K562 (cell line): ENCODE data around the gene DVL2. TPM values are rescaled to one million over a fixed set of nuclear protein-coding genes. Genes with fewer than 3 reads are reported as not detected.

ENCODE experiments used
- BACH1 ChIP-seq: fragments of 200-800 bp; sonication (Bioruptor generic); IDR thresholded peaks from 2 replicates; pipeline ENCODE4 v1.6.1; 2016; ENCODE audit warnings: missing genetic modification characterization, missing compliant biosample characterization
- BRD4 ChIP-seq: fragments of 200-600 bp; sonication (generic); IDR thresholded peaks from 2 replicates; pipeline ENCODE4 v1.6.1; 2017; ENCODE audit warnings: inconsistent platforms
- GTF2A2 ChIP-seq: IDR thresholded peaks from 2 replicates; pipeline ENCODE4 v1.6.1; 2016; ENCODE audit warnings: mild to moderate bottlenecking, missing genetic modification characterization, missing compliant biosample characterization
- MEIS2 ChIP-seq: fragments of 450-650 bp; IDR thresholded peaks from 2 replicates; pipeline ENCODE4 v1.6.1; 2014; ENCODE audit warnings: mild to moderate bottlenecking; ENCODE audit not compliant: partially characterized antibody
- NR2C2 ChIP-seq, 2 experiments: fragments of 200-800 bp in 1 of 2; sonication (Bioruptor generic) in 1 of 2; sonication (generic) in 1 of 2; formaldehyde crosslinking in 1 of 2; IDR thresholded peaks; 2 replicates each; pipeline versions ENCODE4 v1.6.1 to v1.8.0; 2016 to 2022; ENCODE audit warnings: mild to moderate bottlenecking in 1 of 2, missing compliant biosample characterization in 1 of 2, missing genetic modification characterization in 1 of 2, missing genetic modification reagents in 1 of 2
- PCBP2 ChIP-seq: fragments of 200-400 bp; formaldehyde crosslinking; IDR thresholded peaks from 2 replicates; pipeline ENCODE4 v1.6.1; 2018; ENCODE audit warnings: low read length, low read depth, mild to moderate bottlenecking, moderate library complexity; ENCODE audit not compliant: poor library complexity, severe bottlenecking
- SMARCA5 ChIP-seq: fragments of 450-650 bp; IDR thresholded peaks from 2 replicates; pipeline ENCODE4 v1.6.1; 2016
- TEAD1 ChIP-seq, 2 experiments: fragments of 450-650 bp in 1 of 2; sonication (generic) in 1 of 2; formaldehyde crosslinking; IDR thresholded peaks; 2 replicates each; pipeline versions ENCODE4 v1.4.0 to v1.8.0; 2020 to 2022; ENCODE audit warnings: mild to moderate bottlenecking in 2 of 2, missing genetic modification reagents in 1 of 2
- ZNF780A ChIP-seq: fragments of 250-450 bp; sonication (Bioruptor Pico); IDR thresholded peaks from 2 replicates; pipeline ENCODE4 v1.5.0; 2021; ENCODE audit warnings: mild to moderate bottlenecking
- polyA plus RNA-seq, 8 experiments: library from polyadenylated mRNA; depleted of rRNA in 4 of 8; stranded (reverse) in 5 of 8; unstranded in 3 of 8; fragments of >200 nt; fragmentation: Nextera tagmentation in 2 of 8; fragmentation: Illumina TruSeq in 1 of 8; extraction: Ambion mirVana in 2 of 8; extraction: Trizol in 1 of 8; gene quantifications; 2 replicates each; pipeline versions ENCODE4 v1.2.1 to v1.2.3, GENCODE V29; 2011 to 2014; ENCODE audit warnings: inconsistent platforms in 1 of 8, missing spikeins in 1 of 8
- total RNA-seq, 7 experiments: library from RNA; depleted of rRNA in 6 of 7; stranded (reverse); fragments of >200 nt in 6 of 7; fragmentation: Illumina TruSeq in 2 of 7; extraction: Trizol in 2 of 7; gene quantifications; 2 replicates each; pipeline versions ENCODE4 v1.2.1 to v1.2.3, GENCODE V29; 2011 to 2021; ENCODE audit warnings: low replicate concordance in 1 of 7
- TF ChIP-seq, protein P1 (sequence below): fragments of 450-650 bp; IDR thresholded peaks from 2 replicates; pipeline ENCODE4 v1.6.1; 2018; ENCODE audit not compliant: partially characterized antibody
- TF ChIP-seq, protein P2 (sequence below): fragments of 250-450 bp; sonication (Bioruptor Pico); IDR thresholded peaks from 2 replicates; pipeline ENCODE4 v1.8.0; 2022; ENCODE audit warnings: inconsistent platforms
- TF ChIP-seq, protein P3 (sequence below): fragments of 250-450 bp; sonication (Bioruptor Pico); IDR thresholded peaks from 2 replicates; pipeline ENCODE4 v1.4.0; 2020; ENCODE audit warnings: mild to moderate bottlenecking, moderate library complexity, borderline replicate concordance
- TF ChIP-seq, protein P4 (sequence below), 2 experiments: IDR thresholded peaks in 1 of 2; conservative IDR thresholded peaks in 1 of 2; 2 replicates each; pipeline ENCODE4 v1.6.1; 2016; ENCODE audit warnings: low read depth in 2 of 2, mild to moderate bottlenecking in 1 of 2, missing compliant biosample characterization in 1 of 2, missing genetic modification characterization in 1 of 2, moderate library complexity in 1 of 2
- TF ChIP-seq, protein P5 (sequence below): fragments of 450-650 bp; IDR thresholded peaks from 2 replicates; pipeline ENCODE4 v1.6.1; 2017; ENCODE audit warnings: mild to moderate bottlenecking, moderate library complexity

The DVL2 gene
- total and polyA plus RNA-seq, 9 of the 15 experiments (the other 6 are each of a cell fraction or from before 2014, with no cell fraction given) = 1.3 to 49.5 (median 24.3) TPM

DNA sequence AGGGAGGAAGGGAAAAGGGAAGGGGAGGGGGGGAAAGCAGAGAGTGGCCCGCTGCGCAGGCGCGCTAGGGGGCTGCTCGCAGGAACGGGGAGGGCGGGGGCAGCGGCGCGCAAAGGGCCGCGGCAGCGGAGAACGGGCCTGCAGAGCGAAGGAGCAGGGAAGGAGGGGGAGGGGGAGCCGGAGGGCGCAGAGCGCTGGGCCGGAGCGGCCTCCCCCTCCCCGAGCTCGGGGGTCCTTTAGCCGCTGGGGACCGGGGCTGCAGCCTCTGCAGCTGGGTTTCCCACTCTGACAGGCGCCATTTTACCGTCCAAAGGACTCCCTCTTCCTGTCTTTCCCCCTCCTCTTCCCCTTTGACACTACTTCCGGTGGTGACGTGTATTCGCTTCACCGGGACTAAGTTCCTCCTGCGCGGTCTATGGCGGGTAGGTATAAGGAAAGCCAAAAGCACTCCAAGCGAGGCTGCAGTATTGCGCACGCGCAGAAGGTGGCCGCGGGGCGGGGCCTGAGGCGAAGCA lies 17.4 kb upstream of the DVL2 start, which contains the start of gene CTDNEP1 (continued):
- TF ChIP-seq, protein P1, sequence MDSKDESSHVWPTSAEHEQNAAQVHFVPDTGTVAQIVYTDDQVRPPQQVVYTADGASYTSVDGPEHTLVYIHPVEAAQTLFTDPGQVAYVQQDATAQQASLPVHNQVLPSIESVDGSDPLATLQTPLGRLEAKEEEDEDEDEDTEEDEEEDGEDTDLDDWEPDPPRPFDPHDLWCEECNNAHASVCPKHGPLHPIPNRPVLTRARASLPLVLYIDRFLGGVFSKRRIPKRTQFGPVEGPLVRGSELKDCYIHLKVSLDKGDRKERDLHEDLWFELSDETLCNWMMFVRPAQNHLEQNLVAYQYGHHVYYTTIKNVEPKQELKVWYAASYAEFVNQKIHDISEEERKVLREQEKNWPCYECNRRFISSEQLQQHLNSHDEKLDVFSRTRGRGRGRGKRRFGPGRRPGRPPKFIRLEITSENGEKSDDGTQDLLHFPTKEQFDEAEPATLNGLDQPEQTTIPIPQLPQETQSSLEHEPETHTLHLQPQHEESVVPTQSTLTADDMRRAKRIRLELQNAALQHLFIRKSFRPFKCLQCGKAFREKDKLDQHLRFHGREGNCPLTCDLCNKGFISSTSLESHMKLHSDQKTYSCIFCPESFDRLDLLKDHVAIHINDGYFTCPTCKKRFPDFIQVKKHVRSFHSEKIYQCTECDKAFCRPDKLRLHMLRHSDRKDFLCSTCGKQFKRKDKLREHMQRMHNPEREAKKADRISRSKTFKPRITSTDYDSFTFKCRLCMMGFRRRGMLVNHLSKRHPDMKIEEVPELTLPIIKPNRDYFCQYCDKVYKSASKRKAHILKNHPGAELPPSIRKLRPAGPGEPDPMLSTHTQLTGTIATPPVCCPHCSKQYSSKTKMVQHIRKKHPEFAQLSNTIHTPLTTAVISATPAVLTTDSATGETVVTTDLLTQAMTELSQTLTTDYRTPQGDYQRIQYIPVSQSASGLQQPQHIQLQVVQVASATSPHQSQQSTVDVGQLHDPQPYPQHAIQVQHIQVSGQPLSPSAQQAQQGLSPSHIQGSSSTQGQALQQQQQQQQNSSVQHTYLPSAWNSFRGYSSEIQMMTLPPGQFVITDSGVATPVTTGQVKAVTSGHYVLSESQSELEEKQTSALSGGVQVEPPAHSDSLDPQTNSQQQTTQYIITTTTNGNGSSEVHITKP = no peak
- TF ChIP-seq BACH1 (no peak), BRD4 (peak; percentile 15; the same call in 1 of the 2 replicates), TEAD1 (CRISPR knock-in tag; IDR thresholded peaks at IDR 0.05) (no peak), SMARCA5 (no peak), MEIS2 (peak; percentile 61), ZNF780A (CRISPR knock-in tag) (no peak), GTF2A2 (tag) (no peak), NR2C2 (CRISPR knock-in tag; IDR thresholded peaks at IDR 0.05) (no peak), NR2C2 (tag; IDR thresholded peaks at IDR 0.05) (peak; percentile 96), PCBP2 (peak; percentile 87)
- TF ChIP-seq, protein P2, sequence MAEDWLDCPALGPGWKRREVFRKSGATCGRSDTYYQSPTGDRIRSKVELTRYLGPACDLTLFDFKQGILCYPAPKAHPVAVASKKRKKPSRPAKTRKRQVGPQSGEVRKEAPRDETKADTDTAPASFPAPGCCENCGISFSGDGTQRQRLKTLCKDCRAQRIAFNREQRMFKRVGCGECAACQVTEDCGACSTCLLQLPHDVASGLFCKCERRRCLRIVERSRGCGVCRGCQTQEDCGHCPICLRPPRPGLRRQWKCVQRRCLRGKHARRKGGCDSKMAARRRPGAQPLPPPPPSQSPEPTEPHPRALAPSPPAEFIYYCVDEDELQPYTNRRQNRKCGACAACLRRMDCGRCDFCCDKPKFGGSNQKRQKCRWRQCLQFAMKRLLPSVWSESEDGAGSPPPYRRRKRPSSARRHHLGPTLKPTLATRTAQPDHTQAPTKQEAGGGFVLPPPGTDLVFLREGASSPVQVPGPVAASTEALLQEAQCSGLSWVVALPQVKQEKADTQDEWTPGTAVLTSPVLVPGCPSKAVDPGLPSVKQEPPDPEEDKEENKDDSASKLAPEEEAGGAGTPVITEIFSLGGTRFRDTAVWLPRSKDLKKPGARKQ = no peak
- TF ChIP-seq, protein P3, sequence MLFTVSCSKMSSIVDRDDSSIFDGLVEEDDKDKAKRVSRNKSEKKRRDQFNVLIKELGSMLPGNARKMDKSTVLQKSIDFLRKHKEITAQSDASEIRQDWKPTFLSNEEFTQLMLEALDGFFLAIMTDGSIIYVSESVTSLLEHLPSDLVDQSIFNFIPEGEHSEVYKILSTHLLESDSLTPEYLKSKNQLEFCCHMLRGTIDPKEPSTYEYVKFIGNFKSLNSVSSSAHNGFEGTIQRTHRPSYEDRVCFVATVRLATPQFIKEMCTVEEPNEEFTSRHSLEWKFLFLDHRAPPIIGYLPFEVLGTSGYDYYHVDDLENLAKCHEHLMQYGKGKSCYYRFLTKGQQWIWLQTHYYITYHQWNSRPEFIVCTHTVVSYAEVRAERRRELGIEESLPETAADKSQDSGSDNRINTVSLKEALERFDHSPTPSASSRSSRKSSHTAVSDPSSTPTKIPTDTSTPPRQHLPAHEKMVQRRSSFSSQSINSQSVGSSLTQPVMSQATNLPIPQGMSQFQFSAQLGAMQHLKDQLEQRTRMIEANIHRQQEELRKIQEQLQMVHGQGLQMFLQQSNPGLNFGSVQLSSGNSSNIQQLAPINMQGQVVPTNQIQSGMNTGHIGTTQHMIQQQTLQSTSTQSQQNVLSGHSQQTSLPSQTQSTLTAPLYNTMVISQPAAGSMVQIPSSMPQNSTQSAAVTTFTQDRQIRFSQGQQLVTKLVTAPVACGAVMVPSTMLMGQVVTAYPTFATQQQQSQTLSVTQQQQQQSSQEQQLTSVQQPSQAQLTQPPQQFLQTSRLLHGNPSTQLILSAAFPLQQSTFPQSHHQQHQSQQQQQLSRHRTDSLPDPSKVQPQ = no peak
- TF ChIP-seq, protein P4, sequence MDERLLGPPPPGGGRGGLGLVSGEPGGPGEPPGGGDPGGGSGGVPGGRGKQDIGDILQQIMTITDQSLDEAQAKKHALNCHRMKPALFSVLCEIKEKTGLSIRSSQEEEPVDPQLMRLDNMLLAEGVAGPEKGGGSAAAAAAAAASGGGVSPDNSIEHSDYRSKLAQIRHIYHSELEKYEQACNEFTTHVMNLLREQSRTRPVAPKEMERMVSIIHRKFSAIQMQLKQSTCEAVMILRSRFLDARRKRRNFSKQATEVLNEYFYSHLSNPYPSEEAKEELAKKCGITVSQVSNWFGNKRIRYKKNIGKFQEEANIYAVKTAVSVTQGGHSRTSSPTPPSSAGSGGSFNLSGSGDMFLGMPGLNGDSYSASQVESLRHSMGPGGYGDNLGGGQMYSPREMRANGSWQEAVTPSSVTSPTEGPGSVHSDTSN (CRISPR knock-in tag; IDR thresholded peaks at IDR 0.05; ENCODE audit: low read depth) = no peak
- TF ChIP-seq, protein P4 (tag; conservative IDR thresholded peaks at IDR 0.05; ENCODE audit: low read depth) = no peak
- TF ChIP-seq, protein P5, sequence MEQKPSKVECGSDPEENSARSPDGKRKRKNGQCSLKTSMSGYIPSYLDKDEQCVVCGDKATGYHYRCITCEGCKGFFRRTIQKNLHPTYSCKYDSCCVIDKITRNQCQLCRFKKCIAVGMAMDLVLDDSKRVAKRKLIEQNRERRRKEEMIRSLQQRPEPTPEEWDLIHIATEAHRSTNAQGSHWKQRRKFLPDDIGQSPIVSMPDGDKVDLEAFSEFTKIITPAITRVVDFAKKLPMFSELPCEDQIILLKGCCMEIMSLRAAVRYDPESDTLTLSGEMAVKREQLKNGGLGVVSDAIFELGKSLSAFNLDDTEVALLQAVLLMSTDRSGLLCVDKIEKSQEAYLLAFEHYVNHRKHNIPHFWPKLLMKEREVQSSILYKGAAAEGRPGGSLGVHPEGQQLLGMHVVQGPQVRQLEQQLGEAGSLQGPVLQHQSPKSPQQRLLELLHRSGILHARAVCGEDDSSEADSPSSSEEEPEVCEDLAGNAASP = no peak
